SK-N-SH (cell line): ENCODE results near the gene REXO1. TPM values are rescaled to one million over a fixed set of nuclear protein-coding genes. Genes with fewer than 3 reads are reported as not detected.
"Not testable (repeated sequence)": the region's sequence is repeated elsewhere in the genome, so short reads cannot be mapped to it uniquely, and the experiment has no call there.

Source experiments
- CTCF ChIA-PET: fragments of 300-600, 350-600 bp; formaldehyde crosslinking; extraction: SDS; loops from one replicate; lab custom pipeline; 2021; lab: Yijun Ruan, JAX
- POLR2A ChIA-PET: fragments of 350-600 bp; sonication (Branson Sonifier 250); formaldehyde crosslinking; extraction: SDS; loops from one replicate; lab custom pipeline; 2020; ENCODE audit warnings: antibody characterized with exemption, inconsistent platforms; lab: Yijun Ruan, JAX
- DNase-seq: peaks from one replicate; pipeline ENCODE4 v3.0.0; 2012
- H2AFZ ChIP-seq: fragments of 200-600 bp; sonication (generic); 2 replicates; pipeline ENCODE4 v1.8.1; 2016; ENCODE audit warnings: antibody characterized with exemption, mild to moderate bottlenecking, low read depth
- H3F3A ChIP-seq: fragments of 200-600 bp; sonication (generic); replicated peaks from 2 replicates; pipeline ENCODE3; 2016; ENCODE audit warnings: antibody characterized with exemption, mild to moderate bottlenecking; ENCODE audit not compliant: insufficient read depth
- H3K27ac ChIP-seq, 2 experiments: fragments of 200-500 bp in 1 of 2; fragments of 200-600 bp in 1 of 2; sonication (Bioruptor generic) in 1 of 2; sonication (generic), shearing (Covaris generic) in 1 of 2; 2 replicates each; pipeline versions ENCODE4 v1.5.1 to v1.6.1; 2014 to 2016; ENCODE audit warnings: low read depth in 2 of 2, inconsistent platforms in 1 of 2, low read length in 1 of 2, mild to moderate bottlenecking in 1 of 2, mixed read lengths in 1 of 2
- H3K27me3 ChIP-seq: fragments of 200-600 bp; sonication (generic), shearing (Covaris generic); 2 replicates; pipeline ENCODE4 v1.6.1; 2016; ENCODE audit warnings: mixed run types; ENCODE audit not compliant: insufficient read depth
- H3K36me3 ChIP-seq, 2 experiments: fragments of 200-500 bp in 1 of 2; fragments of 200-600 bp in 1 of 2; sonication (Bioruptor generic) in 1 of 2; sonication (generic) in 1 of 2; replicated peaks in 1 of 2; 2 replicates each; pipeline versions ENCODE3 to v1.5.1; 2014 to 2016; ENCODE audit warnings: low read length in 1 of 2, mild to moderate bottlenecking in 1 of 2; ENCODE audit not compliant: insufficient read depth in 2 of 2, control insufficient read depth in 1 of 2
- H3K4me1 ChIP-seq, 2 experiments: fragments of 200-500 bp in 1 of 2; fragments of 200-600 bp in 1 of 2; sonication (Bioruptor generic) in 1 of 2; sonication (generic), shearing (Covaris generic) in 1 of 2; 2 replicates each; pipeline versions ENCODE4 v1.5.1 to v1.6.1; 2014 to 2016; ENCODE audit warnings: low read depth in 1 of 2, low read length in 1 of 2, mixed run types in 1 of 2; ENCODE audit not compliant: insufficient read depth in 2 of 2, control insufficient read depth in 1 of 2
- H3K4me2 ChIP-seq: fragments of 200-600 bp; sonication (generic), shearing (Covaris generic); 2 replicates; pipeline ENCODE4 v1.6.1; 2017; ENCODE audit warnings: mixed run types
- H3K4me3 ChIP-seq, 2 experiments: fragments of 200-500 bp in 1 of 2; fragments of 200-600 bp in 1 of 2; sonication (Bioruptor generic) in 1 of 2; sonication (generic), shearing (Covaris generic) in 1 of 2; 2 replicates each; pipeline versions ENCODE4 v1.5.1 to v1.8.1; 2014 to 2016; ENCODE audit warnings: low read depth in 2 of 2, inconsistent platforms in 1 of 2, low read length in 1 of 2, mild to moderate bottlenecking in 1 of 2, mixed read lengths in 1 of 2, moderate library complexity in 1 of 2
- H3K79me2 ChIP-seq: fragments of 200-600 bp; sonication (generic); 2 replicates; pipeline ENCODE4 v1.8.1; 2017; ENCODE audit warnings: mild to moderate bottlenecking; ENCODE audit not compliant: insufficient read depth
- H3K9ac ChIP-seq: fragments of 200-600 bp; sonication (generic); 2 replicates; pipeline ENCODE4 v1.6.1; 2017; ENCODE audit warnings: mixed run types
- H3K9me2 ChIP-seq: fragments of 200-600 bp; sonication (generic); 2 replicates; pipeline ENCODE4 v1.6.1; 2017; ENCODE audit warnings: mixed run types
- H3K9me3 ChIP-seq: fragments of 200-600 bp; sonication (generic); 2 replicates; pipeline ENCODE4 v1.6.1; 2017; ENCODE audit warnings: mixed run types, mild to moderate bottlenecking, moderate library complexity
- H4K20me1 ChIP-seq: fragments of 200-600 bp; sonication (generic); 2 replicates; pipeline ENCODE4 v1.6.1; 2017; ENCODE audit warnings: mild to moderate bottlenecking, mixed run types; ENCODE audit not compliant: insufficient read depth
- CHD2 ChIP-seq: fragments of 150-350 bp; IDR thresholded peaks from 2 replicates; pipeline ENCODE4 v1.6.1; 2018; ENCODE audit warnings: low read length; ENCODE audit not compliant: partially characterized antibody
- EP300 ChIP-seq, 2 experiments: IDR thresholded peaks; 2 replicates each; pipeline versions ENCODE4 v1.4.0 to v1.6.1; 2012; ENCODE audit warnings: borderline replicate concordance in 1 of 2, low read depth in 1 of 2, low read length in 1 of 2
- EZH2phosphoT487 ChIP-seq: fragments of 200-600 bp; sonication (generic); IDR thresholded peaks from 2 replicates; pipeline ENCODE4 v1.6.1; 2017; ENCODE audit warnings: low read depth, mixed run types, mild to moderate bottlenecking, antibody characterized with exemption, moderate library complexity, borderline replicate concordance
- GABPA ChIP-seq: IDR thresholded peaks from 2 replicates; pipeline ENCODE4 v1.4.0; 2012; ENCODE audit warnings: low read depth, mild to moderate bottlenecking
- RAD21 ChIP-seq: IDR thresholded peaks from 2 replicates; pipeline ENCODE4 v1.6.1; 2012; ENCODE audit warnings: mild to moderate bottlenecking, low read length
- RXRA ChIP-seq: IDR thresholded peaks from 2 replicates; pipeline ENCODE4 v1.4.0; 2012; ENCODE audit warnings: low read depth, mild to moderate bottlenecking, borderline replicate concordance
- SIN3A ChIP-seq: IDR thresholded peaks from 2 replicates; pipeline ENCODE4 v1.6.1; 2012; ENCODE audit warnings: low read depth, mild to moderate bottlenecking, low read length, moderate library complexity, borderline replicate concordance
- SMC3 ChIP-seq: IDR thresholded peaks from 2 replicates; pipeline ENCODE4 v1.6.1; 2012; ENCODE audit warnings: low read depth, low read length, improper control_type of control experiment
- TAF1 ChIP-seq: IDR thresholded peaks from 2 replicates; pipeline ENCODE4 v1.6.1; 2012; ENCODE audit warnings: low read depth, mild to moderate bottlenecking, low read length, moderate library complexity, borderline replicate concordance
- YY1 ChIP-seq: IDR thresholded peaks from 2 replicates; pipeline ENCODE4 v1.4.0; 2012; ENCODE audit warnings: low read depth, mild to moderate bottlenecking
- WGBS: methylation state at CpG from one replicate; pipeline ENCODE4 v1.1.6; 2017; ENCODE audit warnings: low lambda C conversion rate; 5-methylcytosine and 5-hydroxymethylcytosine counted together
- polyA plus RNA-seq, 3 experiments: library from polyadenylated mRNA; depleted of rRNA; stranded (reverse); fragments of >200 nt; gene quantifications; 2 replicates each; pipeline ENCODE4 v1.2.3, GENCODE V29; 2012
- TF ChIP-seq, protein P1 (sequence below): IDR thresholded peaks from 2 replicates; pipeline ENCODE4 v1.6.1; 2012; ENCODE audit warnings: mild to moderate bottlenecking, low read depth, low read length, moderate library complexity
- TF ChIP-seq, protein P2 (sequence below): IDR thresholded peaks from 2 replicates; pipeline ENCODE4 v1.4.0; 2012; ENCODE audit warnings: low read depth, borderline replicate concordance

REXO1 gene
- polyA plus RNA-seq, 1 of the 3 experiments (the other 2 are of a cell fraction): 18.8 TPM

DNA sequence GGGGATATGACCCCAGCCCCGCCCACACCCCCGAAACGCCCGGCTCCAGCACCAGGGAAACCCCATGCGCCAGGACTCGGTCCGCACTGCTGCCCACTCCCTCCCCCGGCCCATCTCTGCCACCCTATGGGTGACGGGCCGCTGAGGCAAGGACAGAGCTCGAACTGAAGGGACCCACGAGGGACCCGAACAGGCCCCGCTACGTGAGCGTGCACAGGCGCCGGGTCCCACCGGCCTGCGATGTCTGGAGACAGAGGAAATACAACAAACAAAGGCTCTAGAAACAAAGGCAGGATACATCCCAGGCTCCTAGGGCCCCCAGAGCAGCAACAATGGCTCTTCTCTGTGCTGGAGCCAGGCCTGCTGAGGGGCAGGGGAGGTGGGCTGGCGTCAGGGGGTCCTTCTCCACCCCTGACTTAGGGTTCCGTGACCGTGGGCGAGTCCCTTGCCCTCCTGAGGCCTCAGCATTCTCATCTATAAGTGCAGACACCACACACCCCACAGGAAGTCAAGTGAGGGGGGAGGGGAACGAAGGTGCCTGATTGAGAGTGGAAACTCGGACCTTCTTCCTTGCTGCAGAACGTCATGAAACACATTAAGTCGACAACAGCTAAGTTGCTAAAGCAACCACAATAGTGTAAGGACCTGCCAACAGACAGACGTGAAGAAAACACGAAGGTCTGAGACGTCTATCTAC lies 34.0 kb upstream of the REXO1 start:
- POLR2A ChIA-PET: no interaction called here
- Histone ChIP-seq H3K27ac (no peak overlapping the region; a peak in 1 of 4 replicates), H3K4me3 (no peak overlapping the region)

DNA sequence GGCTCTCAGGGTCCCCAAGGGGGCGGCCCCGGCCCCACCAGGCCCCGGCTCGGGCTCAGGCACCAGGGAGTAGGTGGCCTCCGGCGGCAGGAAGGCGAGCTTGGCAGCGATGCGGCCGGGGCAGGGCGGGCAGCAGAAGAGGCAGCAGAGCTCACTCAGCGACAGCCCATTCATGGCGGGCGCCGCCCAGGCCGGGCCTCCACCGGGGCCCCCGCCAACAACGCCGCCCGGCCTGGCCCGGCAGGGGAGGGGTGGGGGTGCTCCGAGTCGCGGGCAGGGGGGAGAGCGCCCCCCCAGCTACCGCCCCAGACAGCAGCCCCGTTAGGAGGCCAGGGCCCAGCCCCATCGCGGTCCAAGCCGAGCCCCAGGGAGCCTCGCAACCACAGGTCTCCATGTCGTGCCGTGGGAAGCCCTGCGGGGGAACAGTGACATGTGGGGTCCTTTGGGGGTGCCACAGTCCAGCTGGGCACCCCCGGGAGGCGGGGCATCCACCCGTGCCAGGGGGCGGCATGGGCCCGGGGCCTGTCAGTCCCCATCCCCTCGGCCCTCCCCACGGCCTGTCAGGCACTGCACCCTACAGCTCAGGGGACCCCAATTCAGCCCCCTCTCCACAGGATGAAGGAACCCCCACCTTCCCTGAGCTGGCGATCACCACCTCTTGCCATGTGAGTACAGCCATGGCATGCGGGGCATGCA lies 33.3 kb upstream of the REXO1 start:
- peaks cover 6 to 24% of the 10 kb centered on the region in 2 experiments; a peak in 1 of 4 replicates for H3K4me1 ChIP-seq
- H3K9me2 ChIP-seq, H3K27ac ChIP-seq, H3K27me3 ChIP-seq, H3K36me3 ChIP-seq, H2AFZ ChIP-seq, H3K4me3 ChIP-seq, H3K9ac ChIP-seq, H3K4me2 ChIP-seq, DNase-seq, H3F3A ChIP-seq, CTCF ChIA-PET, H3K9me3 ChIP-seq, POLR2A ChIA-PET: not testable (repeated sequence)
- 87% methylated on average over 6 of the region's 44 CpGs for WGBS
- peaks cover 46% of the 10 kb centered on the region for H3K79me2 ChIP-seq
- peaks cover 40% of the 10 kb centered on the region for H4K20me1 ChIP-seq

More for the DNA sequence above, 34.0 kb upstream of the REXO1 start:
- Histone ChIP-seq H3K9ac (no peak overlapping the region), H2AFZ (no peak overlapping the region), H3K36me3 (peaks cover 0 to 7% of the 10 kb centered on the region in 2 experiments)
- 89% methylated on average over 29 of the region's 31 CpGs for WGBS
- TF ChIP-seq RAD21: no peak
- TF ChIP-seq, all 33 proteins: peak for 0
- H3K9me3 ChIP-seq: no peaks in the 10 kb centered on the region
- peak overlapping the region; percentile 100; the same call in 1 of the 2 replicates for H3K4me2 ChIP-seq
- H3F3A ChIP-seq: no peaks in the 10 kb centered on the region
- H3K27me3 ChIP-seq: no peaks in the 10 kb centered on the region
- DNase-seq: no peak
- no peaks in the 10 kb centered on the region for H3K9me2 ChIP-seq
- H3K79me2 ChIP-seq: peaks cover 46% of the 10 kb centered on the region
- H3K4me1 ChIP-seq: peaks cover 6 to 23% of the 10 kb centered on the region in 2 experiments; a peak in 1 of 4 replicates
- CTCF ChIA-PET: no interaction called here
- peaks cover 40% of the 10 kb centered on the region for H4K20me1 ChIP-seq

DNA sequence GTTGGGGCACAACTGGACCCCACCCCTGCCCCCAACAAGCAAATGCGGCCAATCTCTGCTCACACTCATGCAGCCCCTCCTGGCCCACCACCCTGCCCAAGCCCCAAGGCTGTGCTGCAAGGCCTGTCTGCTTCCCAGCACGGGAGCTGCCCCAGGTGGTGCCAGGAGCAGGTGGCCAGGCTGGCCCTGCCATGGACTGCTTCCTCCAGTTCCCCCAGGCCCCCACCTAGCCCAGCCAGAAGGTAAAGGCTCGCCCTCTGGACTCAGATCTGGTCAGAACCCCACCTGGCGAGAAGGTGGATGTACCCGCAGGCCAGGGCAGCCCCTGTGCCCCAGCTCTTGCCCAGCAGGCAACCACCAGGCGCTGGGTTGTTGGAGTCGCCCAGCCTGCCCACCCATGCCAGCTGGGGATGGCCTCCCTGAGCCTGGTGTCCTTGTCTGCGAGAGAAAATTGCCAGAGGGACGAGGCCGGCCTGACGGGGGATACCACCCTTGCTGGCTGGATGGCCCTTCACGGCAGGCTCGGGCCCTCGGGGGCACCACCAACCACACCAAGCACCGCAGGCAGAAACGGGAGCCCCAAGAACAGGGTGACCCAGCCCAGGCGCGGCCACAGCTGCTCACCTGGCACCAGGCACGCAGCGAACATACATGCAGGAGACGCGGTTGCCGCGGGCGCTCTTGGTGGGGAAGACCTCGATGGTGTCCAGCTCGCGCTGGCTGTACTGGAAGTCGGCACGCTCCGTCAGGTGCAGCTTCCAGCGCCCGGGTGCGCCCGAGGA lies 32.5 kb upstream of the REXO1 start:
- H4K20me1 ChIP-seq: peaks cover 40% of the 10 kb centered on the region
- no peaks in the 10 kb centered on the region for H3K27me3 ChIP-seq
- no peak overlapping the region for H3K4me3 ChIP-seq
- H2AFZ ChIP-seq: no peak overlapping the region
- ChIA-PET CTCF (no interaction called here), POLR2A (no interaction called here)
- no peak overlapping the region for H3K4me2 ChIP-seq
- no peak overlapping the region for H3K27ac ChIP-seq
- no peaks in the 10 kb centered on the region for H3F3A ChIP-seq
- peaks cover 46% of the 10 kb centered on the region for H3K79me2 ChIP-seq
- peaks cover 0 to 7% of the 10 kb centered on the region in 2 experiments for H3K36me3 ChIP-seq
- H3K9me2 ChIP-seq: no peaks in the 10 kb centered on the region
- no peak for DNase-seq
- H3K9ac ChIP-seq: no peak overlapping the region
- H3K4me1 ChIP-seq: peaks cover 6 to 29% of the 10 kb centered on the region in 2 experiments; a peak in 1 of 4 replicates
- 100% methylated on average over 12 of the region's 35 CpGs for WGBS
- H3K9me3 ChIP-seq: no peaks in the 10 kb centered on the region
- TF ChIP-seq, protein P1, sequence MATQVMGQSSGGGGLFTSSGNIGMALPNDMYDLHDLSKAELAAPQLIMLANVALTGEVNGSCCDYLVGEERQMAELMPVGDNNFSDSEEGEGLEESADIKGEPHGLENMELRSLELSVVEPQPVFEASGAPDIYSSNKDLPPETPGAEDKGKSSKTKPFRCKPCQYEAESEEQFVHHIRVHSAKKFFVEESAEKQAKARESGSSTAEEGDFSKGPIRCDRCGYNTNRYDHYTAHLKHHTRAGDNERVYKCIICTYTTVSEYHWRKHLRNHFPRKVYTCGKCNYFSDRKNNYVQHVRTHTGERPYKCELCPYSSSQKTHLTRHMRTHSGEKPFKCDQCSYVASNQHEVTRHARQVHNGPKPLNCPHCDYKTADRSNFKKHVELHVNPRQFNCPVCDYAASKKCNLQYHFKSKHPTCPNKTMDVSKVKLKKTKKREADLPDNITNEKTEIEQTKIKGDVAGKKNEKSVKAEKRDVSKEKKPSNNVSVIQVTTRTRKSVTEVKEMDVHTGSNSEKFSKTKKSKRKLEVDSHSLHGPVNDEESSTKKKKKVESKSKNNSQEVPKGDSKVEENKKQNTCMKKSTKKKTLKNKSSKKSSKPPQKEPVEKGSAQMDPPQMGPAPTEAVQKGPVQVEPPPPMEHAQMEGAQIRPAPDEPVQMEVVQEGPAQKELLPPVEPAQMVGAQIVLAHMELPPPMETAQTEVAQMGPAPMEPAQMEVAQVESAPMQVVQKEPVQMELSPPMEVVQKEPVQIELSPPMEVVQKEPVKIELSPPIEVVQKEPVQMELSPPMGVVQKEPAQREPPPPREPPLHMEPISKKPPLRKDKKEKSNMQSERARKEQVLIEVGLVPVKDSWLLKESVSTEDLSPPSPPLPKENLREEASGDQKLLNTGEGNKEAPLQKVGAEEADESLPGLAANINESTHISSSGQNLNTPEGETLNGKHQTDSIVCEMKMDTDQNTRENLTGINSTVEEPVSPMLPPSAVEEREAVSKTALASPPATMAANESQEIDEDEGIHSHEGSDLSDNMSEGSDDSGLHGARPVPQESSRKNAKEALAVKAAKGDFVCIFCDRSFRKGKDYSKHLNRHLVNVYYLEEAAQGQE: no peak
- no peak for TF ChIP-seq SIN3A
- no peak for TF ChIP-seq EP300 (IDR thresholded peaks at IDR 0.05; ENCODE audit: borderline replicate concordance in 1 of 2, low read depth in 1 of 2, low read length in 1 of 2)
- no peak for TF ChIP-seq RXRA
- no peak for TF ChIP-seq TAF1
- no peak for TF ChIP-seq GABPA
- TF ChIP-seq CHD2: no peak
- no peak for TF ChIP-seq EZH2phosphoT487
- TF ChIP-seq YY1: no peak
- no peak for TF ChIP-seq RAD21
- TF ChIP-seq, protein P2, sequence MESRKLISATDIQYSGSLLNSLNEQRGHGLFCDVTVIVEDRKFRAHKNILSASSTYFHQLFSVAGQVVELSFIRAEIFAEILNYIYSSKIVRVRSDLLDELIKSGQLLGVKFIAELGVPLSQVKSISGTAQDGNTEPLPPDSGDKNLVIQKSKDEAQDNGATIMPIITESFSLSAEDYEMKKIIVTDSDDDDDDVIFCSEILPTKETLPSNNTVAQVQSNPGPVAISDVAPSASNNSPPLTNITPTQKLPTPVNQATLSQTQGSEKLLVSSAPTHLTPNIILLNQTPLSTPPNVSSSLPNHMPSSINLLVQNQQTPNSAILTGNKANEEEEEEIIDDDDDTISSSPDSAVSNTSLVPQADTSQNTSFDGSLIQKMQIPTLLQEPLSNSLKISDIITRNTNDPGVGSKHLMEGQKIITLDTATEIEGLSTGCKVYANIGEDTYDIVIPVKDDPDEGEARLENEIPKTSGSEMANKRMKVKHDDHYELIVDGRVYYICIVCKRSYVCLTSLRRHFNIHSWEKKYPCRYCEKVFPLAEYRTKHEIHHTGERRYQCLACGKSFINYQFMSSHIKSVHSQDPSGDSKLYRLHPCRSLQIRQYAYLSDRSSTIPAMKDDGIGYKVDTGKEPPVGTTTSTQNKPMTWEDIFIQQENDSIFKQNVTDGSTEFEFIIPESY: no peak
- no peak for TF ChIP-seq SMC3
